Activated naive CD4-positive, alpha-beta T cell treated with Interleukin-2 at 50 U/mL for 16 hours (primary cell): ENCODE results near the gene ZBTB40.

ENCODE experiments used
- DNase-seq: peaks from one replicate; pipeline ENCODE4 v3.0.0-alpha.2; 2020

Gene ZBTB40

GRCh38 chr1:22473952-22474351 is 22.3 kb downstream of the ZBTB40 start:
- DNase-seq = no peak

- DNase-seq = no peak
Observed at GRCh38 chr1:22476566-22476965, 24.9 kb downstream of the ZBTB40 start.

GRCh38 chr1:22483121-22483520 is 31.5 kb downstream of the ZBTB40 start:
- no peak for DNase-seq

GRCh38 chr1:22484706-22485345 is 33.2 kb downstream of the ZBTB40 start:
- no peak for DNase-seq

- no peak for DNase-seq
Observed at GRCh38 chr1:22485431-22485830, 33.8 kb downstream of the ZBTB40 start.

GRCh38 chr1:22487781-22488180 is 36.1 kb downstream of the ZBTB40 start:
- no peak for DNase-seq

GRCh38 chr1:22488319-22488718 is 36.7 kb downstream of the ZBTB40 start:
- no peak for DNase-seq

GRCh38 chr1:22489278-22489677 is 37.6 kb downstream of the ZBTB40 start:
- DNase-seq = no peak

GRCh38 chr1:22489823-22490222 is 38.2 kb downstream of the ZBTB40 start:
- DNase-seq = no peak

GRCh38 chr1:22490309-22490708 is 38.7 kb downstream of the ZBTB40 start:
- DNase-seq = no peak

GRCh38 chr1:22491995-22492715 is 40.5 kb downstream of the ZBTB40 start:
- DNase-seq = no peak

GRCh38 chr1:22494144-22494543 is 42.5 kb downstream of the ZBTB40 start:
- DNase-seq = no peak

GRCh38 chr1:22494943-22495579 is 43.4 kb downstream of the ZBTB40 start:
- no peak for DNase-seq

GRCh38 chr1:22496536-22497160 is 45.0 kb downstream of the ZBTB40 start:
- DNase-seq = no peak

GRCh38 chr1:22498463-22498862 is 46.8 kb downstream of the ZBTB40 start:
- no peak for DNase-seq

GRCh38 chr1:22500058-22500457 is 48.4 kb downstream of the ZBTB40 start:
- no peak for DNase-seq

- DNase-seq = no peak
Observed at GRCh38 chr1:22500471-22500870, 48.8 kb downstream of the ZBTB40 start.

GRCh38 chr1:22502202-22502601 is 50.6 kb downstream of the ZBTB40 start:
- no peak for DNase-seq

- no peak for DNase-seq
Observed at GRCh38 chr1:22503721-22504410, 52.2 kb downstream of the ZBTB40 start.

GRCh38 chr1:22506130-22506692 is 54.6 kb downstream of the ZBTB40 start:
- no peak for DNase-seq

GRCh38 chr1:22507587-22507986 is 55.9 kb downstream of the ZBTB40 start:
- DNase-seq = no peak

GRCh38 chr1:22508329-22508728 is 56.7 kb downstream of the ZBTB40 start:
- no peak for DNase-seq

GRCh38 chr1:22508991-22509390 is 57.3 kb downstream of the ZBTB40 start:
- no peak for DNase-seq
